ENCODE results near the gene CNPPD1.
"Not testable (repeated sequence)": the region's sequence is repeated elsewhere in the genome, so short reads cannot be mapped to it uniquely, and the experiment has no call there.

Gene CNPPD1

DNA sequence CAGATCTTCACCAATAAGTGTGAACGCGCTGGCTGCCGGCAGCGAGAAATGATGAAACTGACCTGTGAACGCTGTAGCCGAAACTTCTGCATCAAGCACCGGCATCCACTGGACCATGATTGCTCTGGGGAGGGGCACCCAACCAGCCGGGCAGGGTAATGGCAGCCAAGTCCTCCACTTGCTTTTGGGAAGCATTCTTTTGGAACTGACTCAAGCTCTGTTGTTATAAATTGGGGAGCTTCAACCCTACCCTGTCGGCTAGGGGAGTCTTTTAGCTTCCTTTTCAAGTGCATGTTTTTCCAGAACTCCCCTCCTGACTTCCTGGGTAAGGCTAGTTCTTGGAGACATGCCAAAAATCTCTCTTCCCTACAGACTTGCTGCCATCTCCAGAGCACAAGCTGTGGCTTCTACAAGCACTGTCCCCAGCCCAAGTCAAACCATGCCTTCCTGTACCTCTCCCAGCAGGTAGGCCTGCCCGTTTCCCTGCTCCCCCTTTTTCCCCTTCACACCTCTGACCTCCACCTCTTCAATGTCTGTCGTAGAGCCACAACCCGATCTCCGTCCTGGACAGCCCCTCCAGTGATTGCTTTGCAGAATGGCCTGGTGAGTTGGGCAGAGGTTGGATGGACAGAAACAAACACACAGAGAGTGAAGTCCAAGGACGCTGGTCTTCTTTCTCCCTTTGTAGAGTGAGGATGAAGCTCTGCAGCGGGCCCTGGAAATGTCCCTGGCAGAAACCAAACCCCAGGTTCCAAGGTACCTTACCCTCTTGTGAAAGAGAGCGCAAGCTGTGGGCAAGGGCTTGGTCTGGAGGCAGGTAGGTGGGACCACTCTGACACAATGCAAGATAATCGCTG lies 31.4 kb upstream of the CNPPD1 start:
- DNase-seq, result no peak

- no peak for DNase-seq
Observed at GRCh38 chr2:219207134-219207883, 30.6 kb upstream of the CNPPD1 start.

DNA sequence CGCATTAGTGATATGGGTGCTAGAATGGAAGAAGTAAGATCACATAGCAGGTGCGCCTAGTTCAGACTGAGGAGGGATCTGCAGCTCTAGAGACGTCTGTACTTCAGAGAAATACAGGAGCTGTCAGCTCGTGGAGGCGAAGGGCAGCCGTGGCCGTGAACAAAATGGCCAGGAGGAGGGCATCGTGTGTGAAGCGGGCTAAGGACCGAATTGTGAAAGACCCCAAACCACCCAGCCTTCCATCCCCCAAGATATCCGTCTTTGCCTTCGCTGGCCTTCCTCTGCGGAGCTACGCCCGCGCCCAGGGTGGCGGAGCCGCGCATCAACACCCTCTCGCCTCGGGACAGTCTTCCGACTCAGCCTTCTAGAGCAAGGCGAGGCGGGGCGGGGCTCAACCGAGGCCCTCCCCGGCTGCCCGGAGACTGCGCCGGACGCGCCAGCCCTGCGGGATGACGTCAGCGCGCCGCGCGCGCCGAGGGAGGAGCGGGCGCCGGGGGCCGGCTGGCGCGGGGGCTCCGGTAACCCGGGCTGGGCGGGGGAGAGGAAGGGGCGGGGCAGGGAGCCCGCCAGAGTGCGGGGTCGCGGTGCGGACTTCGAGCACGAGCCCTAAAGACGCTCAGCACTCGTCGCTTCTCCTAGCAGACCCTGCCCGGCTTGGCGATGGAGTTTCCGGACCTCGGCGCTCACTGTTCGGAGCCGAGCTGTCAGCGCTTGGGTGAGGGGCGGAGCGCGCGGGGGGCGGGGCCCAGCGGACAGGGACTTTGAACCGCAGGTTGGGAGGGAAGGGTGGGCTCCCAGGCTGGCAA lies 29.8 kb upstream of the CNPPD1 start, which contains the start of gene ZFAND2B:
TSS of gene ZFAND2B (plus strand) at position 455 of the 806 bp plus-strand sequence. CDS start at position 661, 206 bp downstream.
- DNase-seq, result peak; percentile 98

DNA sequence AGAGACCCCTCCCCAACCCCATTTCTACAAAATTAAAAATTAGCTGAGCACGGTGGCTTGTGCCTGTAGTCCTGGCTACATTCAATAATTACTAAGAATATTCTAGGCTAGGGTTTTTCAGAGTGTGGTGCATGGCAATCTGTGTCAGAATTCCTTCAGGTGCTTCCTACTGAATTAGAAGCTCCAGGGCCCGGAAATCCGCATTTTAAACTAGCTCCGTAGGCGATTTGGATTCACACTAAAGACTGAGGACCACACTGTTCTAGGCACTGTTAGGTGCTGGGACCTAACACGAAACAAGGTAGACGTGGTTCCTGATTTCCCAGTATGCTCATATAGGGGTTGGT lies 29.2 kb upstream of the CNPPD1 start:
- no peak for DNase-seq

DNA sequence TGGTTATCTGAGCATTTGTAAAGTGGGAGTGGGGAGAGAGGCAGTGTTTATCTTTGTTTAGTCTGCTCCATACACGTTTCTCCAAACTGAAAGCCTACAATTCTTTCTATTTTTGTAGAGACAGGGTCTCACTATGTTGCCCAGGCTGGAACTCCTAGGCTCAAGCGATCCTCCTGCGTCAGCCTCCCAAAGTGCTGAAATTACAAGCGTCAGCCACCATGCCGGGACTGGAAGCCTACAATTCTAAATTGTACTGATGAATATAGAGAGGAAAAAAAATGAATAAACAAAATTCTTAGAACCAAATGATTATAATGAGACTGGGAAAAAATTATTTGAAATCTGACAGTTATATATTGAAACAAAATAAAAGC lies 28.4 kb upstream of the CNPPD1 start:
- DNase-seq, result no peak

DNA sequence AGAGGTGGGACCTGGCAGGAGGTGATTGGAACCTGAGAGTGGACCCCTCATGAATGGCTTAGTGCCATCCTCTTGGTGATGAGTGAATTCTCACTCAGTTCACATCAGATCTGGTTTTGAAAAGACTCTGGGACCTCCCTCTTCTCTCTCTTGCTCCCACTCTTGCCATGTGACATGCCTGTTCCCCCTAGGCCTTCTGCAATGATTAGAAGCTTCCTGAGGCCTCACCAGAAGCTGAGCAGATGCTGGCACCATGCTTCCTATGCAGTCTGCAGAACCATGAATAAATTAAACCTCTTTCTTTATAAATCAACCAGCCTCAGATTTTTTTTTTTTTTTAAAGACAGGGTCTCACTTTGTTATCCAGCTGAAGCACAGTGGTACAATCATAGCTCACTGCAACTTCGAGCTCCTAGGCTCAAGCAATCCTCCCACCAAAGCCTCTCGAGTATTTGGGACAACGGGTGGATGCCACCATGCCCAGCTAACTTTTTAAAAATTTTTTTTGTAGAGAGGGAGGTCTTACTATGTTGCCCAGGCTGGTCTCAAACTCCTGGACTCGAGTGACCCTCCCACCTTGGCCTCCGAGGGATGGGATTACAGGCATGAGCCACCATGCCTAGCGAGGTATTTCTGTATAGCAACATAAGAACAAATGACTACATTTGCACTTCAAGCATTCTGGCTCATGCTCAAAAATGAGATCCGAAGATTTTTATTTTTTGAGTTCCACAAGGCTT lies 27.9 kb upstream of the CNPPD1 start:
- DNase-seq, result no peak

DNA sequence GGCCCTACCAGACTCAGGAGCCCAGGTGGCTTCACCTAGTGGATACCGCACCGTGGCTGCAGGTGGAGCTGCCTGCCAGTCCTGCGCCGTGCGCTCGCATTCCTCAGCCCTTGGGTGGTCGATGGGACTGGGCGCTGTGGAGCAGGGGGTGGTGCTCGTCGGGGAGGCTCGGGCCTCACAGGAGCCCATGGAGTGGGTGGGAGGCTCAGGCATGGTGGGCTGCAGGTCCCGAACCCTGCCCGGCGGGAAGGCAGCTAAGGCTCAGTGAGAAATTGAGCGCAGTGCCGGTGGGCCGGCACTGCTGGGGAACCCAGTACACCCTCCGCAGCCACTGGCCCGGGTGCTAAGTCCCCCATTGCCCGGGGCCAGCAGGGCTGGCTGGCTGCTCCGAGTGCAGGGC lies 24.6 kb upstream of the CNPPD1 start:
- DNase-seq, result not testable (repeated sequence)

- DNase-seq, result not testable (repeated sequence)
Observed at GRCh38 chr2:219200502-219201326, 24.0 kb upstream of the CNPPD1 start.

DNA sequence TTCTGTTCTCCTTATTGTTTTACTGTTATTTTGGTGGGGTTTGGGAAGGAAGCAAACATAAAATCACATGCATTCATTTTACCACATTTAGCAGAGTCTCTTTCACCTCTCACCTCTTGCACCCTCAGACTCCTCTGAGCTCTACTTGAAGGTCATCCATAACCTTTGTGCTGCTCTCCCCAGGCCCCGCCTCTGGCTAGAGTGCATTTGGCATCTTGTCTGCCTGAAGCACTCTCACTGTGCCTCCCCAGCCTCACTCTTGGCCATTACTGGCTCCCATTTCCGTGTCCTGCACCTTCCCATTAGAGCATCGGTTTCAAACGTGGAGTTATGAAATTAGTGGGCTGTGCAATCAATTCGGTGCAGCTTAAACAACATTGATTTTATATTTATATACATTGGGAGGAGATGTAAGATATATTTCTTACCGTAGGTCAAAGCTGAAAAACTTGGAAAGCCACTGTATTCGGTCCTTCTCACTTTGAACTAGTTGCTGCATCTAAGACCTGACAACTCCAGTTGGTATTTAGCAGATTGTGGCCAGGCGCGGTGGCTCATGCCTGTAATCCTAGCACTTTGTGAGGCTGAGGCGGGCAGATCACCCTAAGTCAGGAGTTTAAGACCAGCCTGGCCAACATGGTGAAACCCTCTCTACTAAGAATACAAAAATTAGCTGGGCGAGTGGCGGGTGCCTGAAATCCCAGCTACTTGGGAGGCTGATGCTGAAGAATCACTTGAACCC lies 22.9 kb upstream of the CNPPD1 start:
- DNase-seq, result no peak

- DNase-seq, result no peak
Observed at GRCh38 chr2:219198974-219199373, 22.2 kb upstream of the CNPPD1 start.

DNA sequence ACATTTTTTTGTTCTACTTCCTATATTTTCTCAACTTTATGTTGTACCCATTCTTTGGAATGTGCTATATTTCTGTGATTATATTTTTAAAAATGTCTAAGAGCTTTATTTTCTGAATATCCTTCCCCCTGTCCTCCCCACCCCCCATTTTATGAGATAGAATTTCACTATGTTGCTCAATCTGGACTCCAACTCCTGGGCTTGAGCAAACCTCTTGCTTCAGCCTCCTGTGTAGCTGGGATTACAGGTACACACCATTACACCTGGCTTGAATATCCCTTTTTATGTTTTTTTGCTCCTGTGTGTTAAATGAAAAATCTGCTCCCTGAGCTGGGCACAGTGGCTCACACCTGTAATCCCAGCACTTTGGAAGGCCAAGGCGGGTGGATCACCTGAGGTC lies 20.7 kb upstream of the CNPPD1 start:
- no peak for DNase-seq

- DNase-seq, result no peak
Observed at GRCh38 chr2:219186754-219187456, 10.2 kb upstream of the CNPPD1 start.

- no peak for DNase-seq
Observed at GRCh38 chr2:219184121-219184520, 7.4 kb upstream of the CNPPD1 start.

- no peak for DNase-seq
Observed at GRCh38 chr2:219183151-219183772, 6.5 kb upstream of the CNPPD1 start.

GRCh38 chr2:219182331-219183150 lies 5.8 kb upstream of the CNPPD1 start:
- DNase-seq, result no peak

GRCh38 chr2:219181531-219181930 lies 4.8 kb upstream of the CNPPD1 start:
- no peak for DNase-seq

DNA sequence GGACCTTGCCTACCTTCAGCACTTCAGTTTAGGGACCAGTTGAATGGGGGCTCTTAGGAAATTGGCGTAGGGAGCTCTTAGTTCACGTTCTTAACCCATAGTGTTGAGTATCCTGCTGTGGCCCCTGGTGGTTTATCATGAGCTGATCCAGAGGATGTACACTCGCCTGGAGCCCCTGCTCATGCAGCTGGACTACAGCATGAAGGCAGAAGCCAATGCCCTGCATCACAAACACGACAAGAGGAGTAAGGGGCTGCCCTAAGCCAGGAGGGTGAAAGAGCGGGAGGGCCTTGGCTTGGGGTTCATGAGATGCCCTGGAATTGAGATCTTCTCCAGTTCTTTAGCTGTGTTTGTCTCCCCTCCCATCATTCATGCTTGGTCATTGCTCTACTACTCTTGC lies 4.2 kb upstream of the CNPPD1 start:
- no peak for DNase-seq

- DNase-seq, result no peak
Observed at GRCh38 chr2:219179601-219180465, 3.1 kb upstream of the CNPPD1 start.
